GM12874 (cell line): ENCODE data around the gene ZNRF2.

Source experiments
- TF ChIP-seq, protein P1 (sequence below): IDR thresholded peaks from 2 replicates; pipeline ENCODE4 v1.5.1; 2011; ENCODE audit warnings: low read depth, mild to moderate bottlenecking, control low read depth, low read length, moderate library complexity; ENCODE audit not compliant: insufficient read depth

The ZNRF2 gene

DNA sequence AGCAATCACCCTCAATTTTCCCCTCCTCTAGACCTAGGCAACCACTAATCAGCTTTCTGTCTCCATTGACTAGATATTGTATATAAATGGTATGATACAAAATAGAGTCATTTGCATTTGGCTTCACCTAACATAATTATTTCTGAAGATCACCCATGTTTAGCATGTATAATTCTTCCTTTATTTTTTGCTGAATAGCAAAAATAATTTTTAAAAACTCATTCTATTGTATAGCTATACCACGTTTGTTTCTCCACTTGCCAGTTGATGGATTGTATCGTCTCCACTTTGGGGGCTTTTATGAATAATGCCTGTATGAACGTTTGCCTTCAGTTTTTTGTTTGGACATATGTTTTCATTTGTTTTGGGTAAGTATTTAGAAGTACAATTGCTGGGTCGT is 95.3 kb downstream of the ZNRF2 start:
- TF ChIP-seq, protein P1, sequence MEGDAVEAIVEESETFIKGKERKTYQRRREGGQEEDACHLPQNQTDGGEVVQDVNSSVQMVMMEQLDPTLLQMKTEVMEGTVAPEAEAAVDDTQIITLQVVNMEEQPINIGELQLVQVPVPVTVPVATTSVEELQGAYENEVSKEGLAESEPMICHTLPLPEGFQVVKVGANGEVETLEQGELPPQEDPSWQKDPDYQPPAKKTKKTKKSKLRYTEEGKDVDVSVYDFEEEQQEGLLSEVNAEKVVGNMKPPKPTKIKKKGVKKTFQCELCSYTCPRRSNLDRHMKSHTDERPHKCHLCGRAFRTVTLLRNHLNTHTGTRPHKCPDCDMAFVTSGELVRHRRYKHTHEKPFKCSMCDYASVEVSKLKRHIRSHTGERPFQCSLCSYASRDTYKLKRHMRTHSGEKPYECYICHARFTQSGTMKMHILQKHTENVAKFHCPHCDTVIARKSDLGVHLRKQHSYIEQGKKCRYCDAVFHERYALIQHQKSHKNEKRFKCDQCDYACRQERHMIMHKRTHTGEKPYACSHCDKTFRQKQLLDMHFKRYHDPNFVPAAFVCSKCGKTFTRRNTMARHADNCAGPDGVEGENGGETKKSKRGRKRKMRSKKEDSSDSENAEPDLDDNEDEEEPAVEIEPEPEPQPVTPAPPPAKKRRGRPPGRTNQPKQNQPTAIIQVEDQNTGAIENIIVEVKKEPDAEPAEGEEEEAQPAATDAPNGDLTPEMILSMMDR: no peak

DNA sequence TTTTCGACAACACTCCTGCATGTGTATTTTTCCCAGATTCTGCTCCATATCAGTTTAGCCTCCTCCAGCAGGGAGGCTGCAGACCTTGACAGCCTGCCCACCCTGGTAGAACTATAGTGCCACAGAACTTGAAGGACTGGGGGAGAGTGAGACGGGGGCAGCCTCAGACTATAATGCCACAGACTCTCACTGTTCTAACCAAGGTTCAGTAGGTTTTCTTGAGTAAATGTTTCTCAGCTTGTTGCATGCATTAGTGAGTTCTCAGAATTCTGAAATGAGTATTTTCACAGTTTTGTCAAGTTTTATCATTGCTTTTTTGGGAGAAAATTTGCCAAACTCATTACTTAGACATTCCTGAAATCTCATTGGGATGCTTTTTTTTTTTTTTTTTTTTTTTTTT is 95.9 kb downstream of the ZNRF2 start:
- TF ChIP-seq, protein P1: no peak

DNA sequence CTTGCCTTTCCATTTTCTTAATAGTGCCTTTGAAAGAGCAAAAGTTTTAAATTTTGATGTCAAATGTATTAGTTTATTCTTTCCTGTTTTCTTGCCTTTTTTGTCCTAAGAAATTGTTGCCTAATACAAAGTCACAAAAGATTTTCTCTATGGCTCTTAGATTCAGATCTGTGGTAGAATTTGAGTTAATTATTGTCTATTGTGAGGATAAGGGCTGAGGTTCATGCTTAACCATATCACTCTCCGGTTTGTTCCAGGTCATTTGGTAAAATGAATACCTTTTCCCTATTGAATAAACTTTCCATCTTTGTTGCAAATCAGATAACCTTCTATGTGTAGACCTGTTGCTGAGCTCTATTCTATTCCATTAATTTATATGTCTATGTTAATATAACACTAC is 98.2 kb downstream of the ZNRF2 start:
- TF ChIP-seq, protein P1: no peak

DNA sequence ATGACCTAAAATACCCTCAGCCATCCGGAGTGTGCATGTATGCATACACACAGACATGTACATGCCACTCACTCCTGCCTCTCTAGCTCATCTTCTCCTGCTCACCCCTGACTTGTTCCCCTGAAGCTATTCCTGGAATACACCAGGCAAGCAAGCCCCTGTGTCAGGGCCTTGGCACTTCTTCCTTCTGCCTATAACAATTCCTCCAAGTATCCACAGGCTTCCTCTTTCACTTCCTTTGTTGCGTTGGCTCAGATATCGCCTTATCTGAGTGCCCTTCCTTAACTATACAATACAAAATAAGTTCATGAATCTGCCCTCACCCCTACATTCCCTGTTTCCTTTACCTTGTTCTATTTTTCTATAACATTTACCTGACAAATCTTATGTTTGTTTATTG is 105.4 kb downstream of the ZNRF2 start:
- TF ChIP-seq, protein P1: no peak

DNA sequence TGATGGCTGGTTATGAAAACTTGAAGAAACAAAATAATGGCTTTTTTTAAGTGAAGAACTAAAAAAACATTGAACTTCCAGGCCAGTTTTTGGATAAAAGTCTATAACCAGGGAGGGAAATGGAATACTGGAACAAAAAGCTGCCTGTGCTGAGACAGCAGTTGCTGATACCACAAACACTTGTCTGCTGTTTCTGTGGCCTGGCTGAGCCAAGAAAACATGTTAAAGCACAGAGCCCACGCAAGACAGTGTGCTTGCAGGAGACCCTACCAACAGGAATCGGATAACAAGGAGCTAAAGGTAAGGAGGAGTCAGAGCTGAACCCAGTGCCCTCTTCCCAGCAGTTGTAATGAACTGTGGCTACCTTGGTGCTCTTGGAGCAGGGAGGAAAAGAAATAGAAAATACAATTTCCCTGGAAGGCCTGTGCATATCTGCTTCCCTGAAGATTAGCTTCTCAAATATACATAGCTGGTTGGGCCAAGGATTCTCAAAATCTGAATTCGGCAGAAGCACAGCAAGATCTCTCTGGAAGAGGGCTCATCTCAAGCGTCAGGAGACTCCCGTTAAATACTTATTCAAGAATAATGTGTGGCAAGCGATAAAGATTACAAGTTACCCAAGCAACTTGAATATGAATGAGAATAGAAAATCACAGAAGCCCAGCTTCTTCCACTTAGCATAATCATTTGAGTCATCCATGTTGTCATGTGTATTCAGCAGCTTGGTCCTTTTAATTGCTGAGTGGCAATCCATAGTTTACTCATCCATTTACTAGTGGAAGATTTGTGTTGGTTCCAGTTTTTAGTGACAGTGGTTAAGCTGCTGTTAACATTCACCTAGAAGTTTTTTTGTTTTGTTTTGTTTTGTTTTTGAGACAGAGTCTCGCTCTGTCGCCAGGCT is 106.6 kb downstream of the ZNRF2 start:
- TF ChIP-seq, protein P1: no peak

DNA sequence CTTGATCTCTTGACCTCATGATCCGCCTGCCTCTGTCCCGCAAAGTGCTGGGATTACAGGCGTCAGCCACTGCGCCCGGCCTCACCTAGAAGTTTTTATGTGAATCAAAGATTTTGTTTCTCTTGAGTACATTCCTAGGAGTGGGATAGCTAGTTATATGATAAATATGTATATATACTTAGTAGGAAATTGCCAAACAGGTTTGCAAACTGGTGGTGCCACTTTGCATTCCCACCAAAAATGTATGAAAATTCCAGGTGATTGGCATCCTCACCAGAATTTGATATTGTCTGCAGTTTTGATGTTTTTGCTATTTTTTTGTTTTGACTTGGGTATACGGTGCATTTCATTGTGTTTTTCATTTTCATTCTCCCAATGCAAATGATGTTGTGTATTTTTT is 107.4 kb downstream of the ZNRF2 start:
- TF ChIP-seq, protein P1: no peak

DNA sequence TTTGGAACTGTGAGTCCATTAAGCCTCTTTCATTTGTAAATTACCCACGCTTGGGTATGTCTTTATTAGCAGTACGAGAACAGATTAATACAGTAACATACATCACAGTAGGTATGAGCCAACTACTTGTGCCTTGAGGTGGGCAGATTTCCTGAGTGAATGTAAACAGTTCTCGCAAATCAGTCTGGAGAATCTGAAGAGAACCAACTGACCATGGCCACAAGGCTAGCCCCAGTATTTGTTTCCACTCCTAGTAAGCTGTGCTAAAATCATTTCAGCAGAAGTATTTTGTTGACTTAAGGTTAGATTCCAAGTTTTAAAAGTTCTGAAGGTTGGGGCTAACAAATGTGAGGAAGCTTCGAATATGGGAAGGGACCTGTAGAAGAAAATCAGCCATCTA is 111.3 kb downstream of the ZNRF2 start:
- TF ChIP-seq, protein P1: no peak
